HEK293 (cell line): ENCODE results near the gene SART3.

Experiments used
- CTCF ChIA-PET: fragments of 350-600 bp; formaldehyde crosslinking; extraction: SDS; loops from one replicate; lab custom pipeline; 2021; ENCODE audit warnings: antibody characterized with exemption; lab: Yijun Ruan, JAX
- POLR2A ChIA-PET: fragments of 300-600 bp; formaldehyde crosslinking; extraction: SDS; loops from one replicate; lab custom pipeline; 2020; ENCODE audit warnings: antibody characterized with exemption, inconsistent platforms; lab: Yijun Ruan, JAX
- H3K27ac ChIP-seq: fragments of 200-500 bp; sonication (Bioruptor generic); 2 replicates; pipeline ENCODE4 v1.5.1; 2014; ENCODE audit warnings: low read depth, low read length, control low read depth, inconsistent platforms; ENCODE audit errors: extremely low read depth
- H3K36me3 ChIP-seq, 2 experiments: fragments of 200-500 bp in 1 of 2; sonication (Bioruptor generic) in 1 of 2; 1 replicate in 1 of 2; 2 replicates in 1 of 2; pipeline ENCODE4 v1.5.1; 2014 to 2017; ENCODE audit warnings: inconsistent platforms in 2 of 2, low read length in 2 of 2; ENCODE audit not compliant: control insufficient read depth in 2 of 2, insufficient read depth in 1 of 2
- H3K4me1 ChIP-seq: fragments of 200-500 bp; sonication (Bioruptor generic); 2 replicates; pipeline ENCODE4 v1.5.1; 2014; ENCODE audit warnings: mild to moderate bottlenecking, low read length, inconsistent platforms; ENCODE audit not compliant: control insufficient read depth, insufficient read depth
- H3K4me3 ChIP-seq: 2 replicates; pipeline ENCODE4 v1.5.1; 2011; ENCODE audit warnings: low read depth, mild to moderate bottlenecking, control low read depth, low read length, moderate library complexity
- H3K9me3 ChIP-seq: fragments of 200-500 bp; sonication (Bioruptor generic); 2 replicates; pipeline ENCODE4 v1.5.1; 2014; ENCODE audit warnings: low read depth, low read length, inconsistent platforms; ENCODE audit not compliant: control insufficient read depth, insufficient read depth
- EGR2 ChIP-seq: fragments of 450-650 bp; formaldehyde crosslinking; IDR thresholded peaks from 2 replicates; pipeline ENCODE4 v1.5.1; 2016; ENCODE audit warnings: low read depth, missing biosample characterization, missing genetic modification characterization
- GFI1B ChIP-seq: fragments of 450-650 bp; formaldehyde crosslinking; IDR thresholded peaks from 2 replicates; pipeline ENCODE4 v1.5.1; 2016; ENCODE audit warnings: missing biosample characterization, missing genetic modification characterization
- KLF7 ChIP-seq: fragments of 450-650 bp; formaldehyde crosslinking; IDR thresholded peaks from 2 replicates; pipeline ENCODE4 v1.5.1; 2016; ENCODE audit warnings: missing biosample characterization, missing genetic modification characterization, borderline replicate concordance
- PRDM1 ChIP-seq: fragments of 450-650 bp; formaldehyde crosslinking; IDR thresholded peaks from 2 replicates; pipeline ENCODE4; 2016; ENCODE audit warnings: missing biosample characterization, missing genetic modification characterization
- ZFP37 ChIP-seq: fragments of 450-650 bp; formaldehyde crosslinking; IDR thresholded peaks from 2 replicates; pipeline ENCODE4 v1.5.1; 2016; ENCODE audit warnings: missing biosample characterization, missing genetic modification characterization
- ZNF16 ChIP-seq: fragments of 450-650 bp; formaldehyde crosslinking; IDR thresholded peaks from 2 replicates; pipeline ENCODE4 v1.5.1; 2016; ENCODE audit warnings: low read depth, missing biosample characterization, missing genetic modification characterization
- ZNF175 ChIP-seq: fragments of 450-650 bp; formaldehyde crosslinking; IDR thresholded peaks from 2 replicates; pipeline ENCODE4 v1.5.1; 2016; ENCODE audit warnings: missing biosample characterization, missing genetic modification characterization
- ZNF223 ChIP-seq: fragments of 450-650 bp; formaldehyde crosslinking; IDR thresholded peaks from 2 replicates; pipeline ENCODE4 v1.5.1; 2016; ENCODE audit warnings: missing biosample characterization, missing genetic modification characterization
- ZNF24 ChIP-seq: fragments of 450-650 bp; formaldehyde crosslinking; IDR thresholded peaks from 2 replicates; pipeline ENCODE4 v1.5.1; 2016; ENCODE audit warnings: missing biosample characterization, missing genetic modification characterization
- ZNF248 ChIP-seq: fragments of 450-650 bp; formaldehyde crosslinking; IDR thresholded peaks from 2 replicates; pipeline ENCODE4 v1.5.1; 2017; ENCODE audit warnings: missing biosample characterization, missing genetic modification characterization
- ZNF266 ChIP-seq: fragments of 450-650 bp; formaldehyde crosslinking; IDR thresholded peaks from 2 replicates; pipeline ENCODE4 v1.5.1; 2016; ENCODE audit warnings: missing biosample characterization, missing genetic modification characterization, low read depth
- ZNF350 ChIP-seq: fragments of 450-650 bp; formaldehyde crosslinking; IDR thresholded peaks from 2 replicates; pipeline ENCODE4 v1.5.0; 2017; ENCODE audit warnings: missing biosample characterization, mild to moderate bottlenecking, missing genetic modification characterization
- ZNF366 ChIP-seq: fragments of 450-650 bp; formaldehyde crosslinking; conservative IDR thresholded peaks from 2 replicates; pipeline ENCODE4 v1.5.1; 2016; ENCODE audit warnings: missing biosample characterization, missing genetic modification characterization
- ZNF37A ChIP-seq: fragments of 450-650 bp; IDR thresholded peaks from 2 replicates; pipeline ENCODE4 v1.5.1; 2018; ENCODE audit warnings: missing biosample characterization, missing genetic modification characterization
- ZNF416 ChIP-seq: fragments of 450-650 bp; formaldehyde crosslinking; IDR thresholded peaks from 2 replicates; pipeline ENCODE4 v1.5.1; 2016; ENCODE audit warnings: missing biosample characterization, missing genetic modification characterization
- ZNF510 ChIP-seq: fragments of 450-650 bp; formaldehyde crosslinking; IDR thresholded peaks from 2 replicates; pipeline ENCODE4 v1.5.1; 2018; ENCODE audit warnings: mild to moderate bottlenecking, missing genetic modification characterization, missing biosample characterization; ENCODE audit not compliant: insufficient replicate concordance
- ZNF596 ChIP-seq: fragments of 450-650 bp; IDR thresholded peaks from 2 replicates; pipeline ENCODE4 v1.5.0; 2018; ENCODE audit warnings: missing biosample characterization, mild to moderate bottlenecking, missing genetic modification characterization, moderate library complexity
- ZNF664 ChIP-seq: fragments of 450-650 bp; formaldehyde crosslinking; IDR thresholded peaks from 2 replicates; pipeline ENCODE4 v1.5.1; 2016; ENCODE audit warnings: missing biosample characterization, missing genetic modification characterization
- ZNF792 ChIP-seq: fragments of 450-650 bp; formaldehyde crosslinking; IDR thresholded peaks from 2 replicates; pipeline ENCODE4 v1.5.1; 2016; ENCODE audit warnings: missing biosample characterization, missing genetic modification characterization
- ZNF843 ChIP-seq: fragments of 450-650 bp; formaldehyde crosslinking; IDR thresholded peaks from 2 replicates; pipeline ENCODE4 v1.5.1; 2016; ENCODE audit warnings: missing biosample characterization, missing genetic modification characterization
- ZSCAN23 ChIP-seq: fragments of 450-650 bp; formaldehyde crosslinking; IDR thresholded peaks from 2 replicates; pipeline ENCODE4 v1.5.1; 2016; ENCODE audit warnings: missing biosample characterization, missing genetic modification characterization
- TF ChIP-seq, protein P1 (sequence below): fragments of 450-650 bp; IDR thresholded peaks from 2 replicates; pipeline ENCODE4 v1.5.1; 2018; ENCODE audit warnings: missing biosample characterization, missing genetic modification characterization
- TF ChIP-seq, protein P2 (sequence below): fragments of 450-650 bp; formaldehyde crosslinking; IDR thresholded peaks from 2 replicates; pipeline ENCODE4 v1.5.1; 2017; ENCODE audit warnings: missing biosample characterization, missing genetic modification characterization
- TF ChIP-seq, protein P3 (sequence below): fragments of 450-650 bp; formaldehyde crosslinking; IDR thresholded peaks from 2 replicates; pipeline ENCODE4 v1.5.1; 2016; ENCODE audit warnings: missing biosample characterization, missing genetic modification characterization
- TF ChIP-seq, protein P4 (sequence below): fragments of 450-650 bp; formaldehyde crosslinking; IDR thresholded peaks from 2 replicates; pipeline ENCODE4 v1.5.1; 2016; ENCODE audit warnings: missing biosample characterization, missing genetic modification characterization

Gene SART3

DNA sequence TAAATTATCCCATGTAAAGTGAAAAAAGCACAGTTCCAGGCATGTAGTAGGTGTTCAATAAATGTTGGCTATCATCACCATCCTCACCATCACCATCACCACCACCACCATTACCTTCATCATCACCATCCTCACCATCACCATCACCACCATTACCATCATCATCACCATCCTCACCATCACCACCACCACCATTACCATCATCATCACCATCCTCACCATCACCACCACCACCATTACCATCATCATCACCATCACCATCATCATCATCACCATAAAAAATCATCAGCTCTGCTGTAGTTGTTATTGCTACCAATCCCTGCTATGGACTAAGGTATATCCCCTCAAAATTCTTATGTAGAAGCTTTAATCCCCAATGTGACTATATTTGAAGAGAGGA, 16.5 kb upstream of the SART3 start:
- TF ChIP-seq ZNF266 (tag by site-specific recombination), result no peak
- TF ChIP-seq KLF7 (tag by site-specific recombination), result no peak
- TF ChIP-seq ZNF843 (tag by site-specific recombination), result no peak
- TF ChIP-seq ZNF664, result 0 out of 2 replicates have a peak, but pooled peaks have one; percentile 39
- TF ChIP-seq, protein P1, sequence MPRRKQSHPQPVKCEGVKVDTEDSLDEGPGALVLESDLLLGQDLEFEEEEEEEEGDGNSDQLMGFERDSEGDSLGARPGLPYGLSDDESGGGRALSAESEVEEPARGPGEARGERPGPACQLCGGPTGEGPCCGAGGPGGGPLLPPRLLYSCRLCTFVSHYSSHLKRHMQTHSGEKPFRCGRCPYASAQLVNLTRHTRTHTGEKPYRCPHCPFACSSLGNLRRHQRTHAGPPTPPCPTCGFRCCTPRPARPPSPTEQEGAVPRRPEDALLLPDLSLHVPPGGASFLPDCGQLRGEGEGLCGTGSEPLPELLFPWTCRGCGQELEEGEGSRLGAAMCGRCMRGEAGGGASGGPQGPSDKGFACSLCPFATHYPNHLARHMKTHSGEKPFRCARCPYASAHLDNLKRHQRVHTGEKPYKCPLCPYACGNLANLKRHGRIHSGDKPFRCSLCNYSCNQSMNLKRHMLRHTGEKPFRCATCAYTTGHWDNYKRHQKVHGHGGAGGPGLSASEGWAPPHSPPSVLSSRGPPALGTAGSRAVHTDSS, result peak; percentile 96
- TF ChIP-seq ZFP37 (tag by site-specific recombination), result no peak
- Histone ChIP-seq H3K4me1 (no peaks in the 10 kb centered on the region), H3K27ac (no peak overlapping the region), H3K4me3 (no peak overlapping the region), H3K9me3 (no peaks in the 10 kb centered on the region), H3K36me3 (no peaks in the 10 kb centered on the region)
- POLR2A ChIA-PET, result no interaction called here
- CTCF ChIA-PET, result interaction anchor here (2.2 kb wide), 1 partner anchor 40 kb away, joined by 17 read pairs; no protein-coding TSS in a partner anchor

DNA sequence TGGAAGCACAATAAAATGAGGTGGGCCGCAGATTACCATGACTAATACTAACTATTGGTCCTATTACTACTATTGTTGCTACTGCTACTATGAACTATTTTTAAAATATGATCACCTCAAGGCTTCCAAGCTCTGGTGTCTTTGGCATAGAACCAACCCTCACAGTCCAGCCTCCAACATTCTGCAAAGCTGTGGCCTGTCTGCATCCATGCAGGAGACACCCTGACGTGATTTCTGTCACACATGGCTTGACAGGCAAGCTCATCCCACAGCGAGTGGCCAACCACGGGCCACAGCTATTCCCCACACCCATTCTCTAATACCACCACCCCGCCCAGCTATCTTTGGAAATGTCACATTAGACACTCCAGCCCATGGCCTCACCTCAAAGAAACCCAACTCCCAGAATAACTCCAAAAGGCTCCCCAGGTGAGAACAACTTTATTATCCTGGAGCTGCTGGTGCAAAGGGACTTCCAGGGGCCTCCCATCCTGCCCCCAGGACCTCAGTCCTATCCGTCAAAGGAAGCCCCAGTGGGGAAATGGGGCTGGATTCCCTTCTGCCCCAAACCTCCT, 15.8 kb upstream of the SART3 start:
- H3K36me3 ChIP-seq, result no peaks in the 10 kb centered on the region
- ChIA-PET POLR2A (no interaction called here), CTCF (interaction anchor here (2.2 to 2.7 kb wide), 2 partner anchors 12 to 41 kb away, joined by 17 to 18 read pairs; no protein-coding TSS in a partner anchor)
- H3K4me1 ChIP-seq, result no peaks in the 10 kb centered on the region
- H3K9me3 ChIP-seq, result no peaks in the 10 kb centered on the region
- H3K4me3 ChIP-seq, result no peak overlapping the region
- no peak overlapping the region for H3K27ac ChIP-seq
- no peak for TF ChIP-seq ZNF16
- TF ChIP-seq ZNF792, result no peak
- no peak for TF ChIP-seq ZSCAN23 (tag by site-specific recombination)
- TF ChIP-seq, all 188 proteins: peak for 0

DNA sequence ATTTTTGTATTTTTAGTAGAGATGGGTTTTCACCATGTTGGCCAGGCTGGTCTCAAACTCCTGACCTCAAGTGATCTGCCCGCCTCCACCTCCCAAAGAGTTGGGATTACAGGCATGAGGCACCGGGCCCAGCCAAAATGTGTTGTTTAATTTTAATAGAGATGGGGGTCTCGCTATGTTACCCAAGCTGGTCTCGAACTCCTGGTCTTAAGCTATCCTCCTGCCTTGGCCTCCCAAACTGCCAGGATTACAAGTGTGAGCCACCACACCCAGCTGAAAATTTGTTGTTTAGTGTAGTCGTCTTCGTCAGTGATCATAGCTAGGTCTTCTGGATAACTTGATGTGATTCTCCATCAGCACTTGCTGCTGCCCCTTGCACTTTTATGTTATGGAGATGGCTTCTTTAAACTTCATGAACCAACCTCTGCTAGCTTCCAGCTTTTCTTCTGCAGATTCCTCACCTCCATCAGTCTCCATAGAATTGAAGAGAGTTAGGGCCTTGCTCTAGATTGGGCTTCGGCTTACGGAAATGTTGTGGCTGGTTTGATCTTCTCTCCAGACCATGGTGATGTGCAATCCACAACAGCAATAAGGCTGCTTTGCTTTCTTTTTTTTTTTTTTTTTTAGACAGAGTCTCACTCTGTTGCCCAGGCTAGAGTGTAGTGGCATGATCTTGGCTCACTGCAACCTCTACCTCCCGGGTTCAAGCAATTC, 14.4 kb upstream of the SART3 start:
- POLR2A ChIA-PET, result no interaction called here
- Histone ChIP-seq H3K27ac (no peak overlapping the region), H3K36me3 (no peaks in the 10 kb centered on the region), H3K9me3 (no peaks in the 10 kb centered on the region), H3K4me3 (no peak overlapping the region), H3K4me1 (no peaks in the 10 kb centered on the region)
- CTCF ChIA-PET, result interaction anchor here (0.5 to 2.7 kb wide), 4 partner anchors 11 to 819 kb away, joined by 3 to 18 read pairs (median 4); no protein-coding TSS in a partner anchor
- no peak for TF ChIP-seq ZNF175 (tag by site-specific recombination)
- TF ChIP-seq ZNF248 (tag by site-specific recombination), result no peak
- no peak for TF ChIP-seq ZNF843 (tag by site-specific recombination)
- TF ChIP-seq ZNF596, result no peak
- no peak for TF ChIP-seq ZNF416 (tag by site-specific recombination)
- no peak for TF ChIP-seq ZNF350 (tag by site-specific recombination)
- TF ChIP-seq ZNF223 (tag by site-specific recombination), result no peak
- no peak for TF ChIP-seq EGR2
- no peak for TF ChIP-seq GFI1B (tag by site-specific recombination)
- TF ChIP-seq, protein P2, sequence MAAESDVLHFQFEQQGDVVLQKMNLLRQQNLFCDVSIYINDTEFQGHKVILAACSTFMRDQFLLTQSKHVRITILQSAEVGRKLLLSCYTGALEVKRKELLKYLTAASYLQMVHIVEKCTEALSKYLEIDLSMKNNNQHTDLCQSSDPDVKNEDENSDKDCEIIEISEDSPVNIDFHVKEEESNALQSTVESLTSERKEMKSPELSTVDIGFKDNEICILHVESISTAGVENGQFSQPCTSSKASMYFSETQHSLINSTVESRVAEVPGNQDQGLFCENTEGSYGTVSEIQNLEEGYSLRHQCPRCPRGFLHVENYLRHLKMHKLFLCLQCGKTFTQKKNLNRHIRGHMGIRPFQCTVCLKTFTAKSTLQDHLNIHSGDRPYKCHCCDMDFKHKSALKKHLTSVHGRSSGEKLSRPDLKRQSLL (tag by site-specific recombination), result no peak
- TF ChIP-seq, protein P3, sequence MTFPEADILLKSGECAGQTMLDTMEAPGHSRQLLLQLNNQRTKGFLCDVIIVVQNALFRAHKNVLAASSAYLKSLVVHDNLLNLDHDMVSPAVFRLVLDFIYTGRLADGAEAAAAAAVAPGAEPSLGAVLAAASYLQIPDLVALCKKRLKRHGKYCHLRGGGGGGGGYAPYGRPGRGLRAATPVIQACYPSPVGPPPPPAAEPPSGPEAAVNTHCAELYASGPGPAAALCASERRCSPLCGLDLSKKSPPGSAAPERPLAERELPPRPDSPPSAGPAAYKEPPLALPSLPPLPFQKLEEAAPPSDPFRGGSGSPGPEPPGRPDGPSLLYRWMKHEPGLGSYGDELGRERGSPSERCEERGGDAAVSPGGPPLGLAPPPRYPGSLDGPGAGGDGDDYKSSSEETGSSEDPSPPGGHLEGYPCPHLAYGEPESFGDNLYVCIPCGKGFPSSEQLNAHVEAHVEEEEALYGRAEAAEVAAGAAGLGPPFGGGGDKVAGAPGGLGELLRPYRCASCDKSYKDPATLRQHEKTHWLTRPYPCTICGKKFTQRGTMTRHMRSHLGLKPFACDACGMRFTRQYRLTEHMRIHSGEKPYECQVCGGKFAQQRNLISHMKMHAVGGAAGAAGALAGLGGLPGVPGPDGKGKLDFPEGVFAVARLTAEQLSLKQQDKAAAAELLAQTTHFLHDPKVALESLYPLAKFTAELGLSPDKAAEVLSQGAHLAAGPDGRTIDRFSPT (tag by site-specific recombination), result no peak
- TF ChIP-seq, protein P4, sequence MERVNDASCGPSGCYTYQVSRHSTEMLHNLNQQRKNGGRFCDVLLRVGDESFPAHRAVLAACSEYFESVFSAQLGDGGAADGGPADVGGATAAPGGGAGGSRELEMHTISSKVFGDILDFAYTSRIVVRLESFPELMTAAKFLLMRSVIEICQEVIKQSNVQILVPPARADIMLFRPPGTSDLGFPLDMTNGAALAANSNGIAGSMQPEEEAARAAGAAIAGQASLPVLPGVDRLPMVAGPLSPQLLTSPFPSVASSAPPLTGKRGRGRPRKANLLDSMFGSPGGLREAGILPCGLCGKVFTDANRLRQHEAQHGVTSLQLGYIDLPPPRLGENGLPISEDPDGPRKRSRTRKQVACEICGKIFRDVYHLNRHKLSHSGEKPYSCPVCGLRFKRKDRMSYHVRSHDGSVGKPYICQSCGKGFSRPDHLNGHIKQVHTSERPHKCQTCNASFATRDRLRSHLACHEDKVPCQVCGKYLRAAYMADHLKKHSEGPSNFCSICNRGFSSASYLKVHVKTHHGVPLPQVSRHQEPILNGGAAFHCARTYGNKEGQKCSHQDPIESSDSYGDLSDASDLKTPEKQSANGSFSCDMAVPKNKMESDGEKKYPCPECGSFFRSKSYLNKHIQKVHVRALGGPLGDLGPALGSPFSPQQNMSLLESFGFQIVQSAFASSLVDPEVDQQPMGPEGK (tag by site-specific recombination), result no peak
- no peak for TF ChIP-seq PRDM1 (tag by site-specific recombination)
- no peak for TF ChIP-seq ZNF366 (tag by site-specific recombination)
- TF ChIP-seq ZNF37A (tag by site-specific recombination), result no peak
- TF ChIP-seq ZNF510 (tag by site-specific recombination), result no peak
- no peak for TF ChIP-seq ZFP37 (tag by site-specific recombination)
- no peak for TF ChIP-seq ZNF24 (tag by site-specific recombination)
